Measurements from ENCODE around the gene WDR64. TPM values are rescaled to one million over a fixed set of nuclear protein-coding genes. Genes with fewer than 3 reads are reported as not detected.

Gene WDR64
- total RNA-seq, 1 donor, result not detected

- H3K4me3 ChIP-seq (ENCODE audit: insufficient read depth, low read length), result no peak overlapping the region
- no peak for DNase-seq (ENCODE audit: insufficient read length, low spot score, missing footprints)
- H3K4me1 ChIP-seq (ENCODE audit: insufficient read depth, low read length), result no peaks in the 10 kb centered on the region
- H3K27ac ChIP-seq (ENCODE audit: low read depth, low read length), result no peak overlapping the region
- no peak for TF ChIP-seq CTCF (IDR thresholded peaks at IDR 0.05; ENCODE audit: extremely low read depth, low read depth, low read length)
- H3K36me3 ChIP-seq (ENCODE audit: insufficient read depth, low read length), result no peaks in the 10 kb centered on the region
- H3K4me2 ChIP-seq (ENCODE audit: insufficient read depth, low read length), result no peak overlapping the region
- H3K9me3 ChIP-seq (ENCODE audit: low read depth, low read length), result no peaks in the 10 kb centered on the region
- H2AFZ ChIP-seq (ENCODE audit: low read length), result no peak overlapping the region
- no peaks in the 10 kb centered on the region for H4K20me1 ChIP-seq (ENCODE audit: insufficient read depth, low read length)
- H3K27me3 ChIP-seq (ENCODE audit: insufficient read depth, low read length), result peaks cover 4% of the 10 kb centered on the region
- H3K79me2 ChIP-seq (ENCODE audit: insufficient read depth, low read length), result no peaks in the 10 kb centered on the region
Measured at GRCh38 chr1:241770115-241770514, 118.0 kb downstream of the WDR64 start.

- Histone ChIP-seq H3K4me1 (ENCODE audit: insufficient read depth, low read length) (no peaks in the 10 kb centered on the region), H3K9me3 (ENCODE audit: low read depth, low read length) (no peaks in the 10 kb centered on the region), H3K79me2 (ENCODE audit: insufficient read depth, low read length) (no peaks in the 10 kb centered on the region), H3K27ac (ENCODE audit: low read depth, low read length) (no peak overlapping the region), H3K36me3 (ENCODE audit: insufficient read depth, low read length) (no peaks in the 10 kb centered on the region), H2AFZ (ENCODE audit: low read length) (no peak overlapping the region), H3K4me2 (ENCODE audit: insufficient read depth, low read length) (no peak overlapping the region), H3K27me3 (ENCODE audit: insufficient read depth, low read length) (no peaks in the 10 kb centered on the region), H4K20me1 (ENCODE audit: insufficient read depth, low read length) (no peaks in the 10 kb centered on the region), H3K4me3 (ENCODE audit: insufficient read depth, low read length) (no peak overlapping the region)
- no peak for TF ChIP-seq CTCF (IDR thresholded peaks at IDR 0.05; ENCODE audit: extremely low read depth, low read depth, low read length)
- no peak for DNase-seq (ENCODE audit: insufficient read length, low spot score, missing footprints)
Measured at GRCh38 chr1:241771117-241771516, 119.0 kb downstream of the WDR64 start.

GRCh38 chr1:241772932-241773500, 120.9 kb downstream of the WDR64 start:
- TF ChIP-seq CTCF (IDR thresholded peaks at IDR 0.05; ENCODE audit: extremely low read depth, low read depth, low read length), result no peak
- Histone ChIP-seq H2AFZ (ENCODE audit: low read length) (no peak overlapping the region), H3K27ac (ENCODE audit: low read depth, low read length) (no peak overlapping the region), H3K4me2 (ENCODE audit: insufficient read depth, low read length) (no peak overlapping the region), H3K4me3 (ENCODE audit: insufficient read depth, low read length) (no peak overlapping the region), H4K20me1 (ENCODE audit: insufficient read depth, low read length) (no peaks in the 10 kb centered on the region), H3K9me3 (ENCODE audit: low read depth, low read length) (no peaks in the 10 kb centered on the region), H3K79me2 (ENCODE audit: insufficient read depth, low read length) (no peaks in the 10 kb centered on the region), H3K27me3 (ENCODE audit: insufficient read depth, low read length) (no peaks in the 10 kb centered on the region), H3K4me1 (ENCODE audit: insufficient read depth, low read length) (no peaks in the 10 kb centered on the region), H3K36me3 (ENCODE audit: insufficient read depth, low read length) (no peaks in the 10 kb centered on the region)
- DNase-seq (ENCODE audit: insufficient read length, low spot score, missing footprints), result no peak

GRCh38 chr1:241773991-241774390, 121.9 kb downstream of the WDR64 start:
- no peak overlapping the region for H3K4me3 ChIP-seq (ENCODE audit: insufficient read depth, low read length)
- DNase-seq (ENCODE audit: insufficient read length, low spot score, missing footprints), result no peak
- H3K9me3 ChIP-seq (ENCODE audit: low read depth, low read length), result no peaks in the 10 kb centered on the region
- H2AFZ ChIP-seq (ENCODE audit: low read length), result no peak overlapping the region
- H3K4me1 ChIP-seq (ENCODE audit: insufficient read depth, low read length), result no peaks in the 10 kb centered on the region
- H3K36me3 ChIP-seq (ENCODE audit: insufficient read depth, low read length), result no peaks in the 10 kb centered on the region
- no peaks in the 10 kb centered on the region for H3K79me2 ChIP-seq (ENCODE audit: insufficient read depth, low read length)
- H3K4me2 ChIP-seq (ENCODE audit: insufficient read depth, low read length), result no peak overlapping the region
- no peaks in the 10 kb centered on the region for H4K20me1 ChIP-seq (ENCODE audit: insufficient read depth, low read length)
- TF ChIP-seq CTCF (IDR thresholded peaks at IDR 0.05; ENCODE audit: extremely low read depth, low read depth, low read length), result no peak
- H3K27me3 ChIP-seq (ENCODE audit: insufficient read depth, low read length), result no peaks in the 10 kb centered on the region
- H3K27ac ChIP-seq (ENCODE audit: low read depth, low read length), result no peak overlapping the region
